GM12891 (cell line): ENCODE results near the gene NEB.

Experiments
- DNase-seq: peaks from one replicate; pipeline ENCODE4 v3.0.0; 2011; ENCODE audit warnings: low spot score; ENCODE audit not compliant: insufficient read length
- FAIRE-seq: peaks from 2 replicates; lab custom pipeline; 2011; peaks lifted over from hg19 to GRCh38; lab: Jason Lieb, UNC
- PAX5 ChIP-seq: IDR thresholded peaks from 2 replicates; pipeline ENCODE4 v1.6.1; 2011; ENCODE audit warnings: low read length, moderate library complexity, mild to moderate bottlenecking; ENCODE audit not compliant: insufficient read depth, severe bottlenecking
- POLR2A ChIP-seq: IDR thresholded peaks from 2 replicates; pipeline ENCODE4 v1.6.1; 2011; ENCODE audit warnings: low read depth, low read length, control low read depth
- POLR2AphosphoS5 ChIP-seq: IDR thresholded peaks from 2 replicates; pipeline ENCODE4 v1.6.1; 2011; ENCODE audit warnings: low read depth, low read length, control low read depth
- POU2F2 ChIP-seq: IDR thresholded peaks from 2 replicates; pipeline ENCODE4 v1.6.1; 2011; ENCODE audit warnings: low read depth, mild to moderate bottlenecking, control low read depth, low read length, moderate library complexity
- SPI1 ChIP-seq: IDR thresholded peaks from 2 replicates; pipeline ENCODE4 v1.6.1; 2011; ENCODE audit warnings: low read depth, low read length, control low read depth
- TAF1 ChIP-seq: IDR thresholded peaks from 2 replicates; pipeline ENCODE4 v1.6.1; 2011; ENCODE audit warnings: low read depth, low read length, control low read depth

NEB gene

GRCh38 chr2:151438506-151438905, 295.8 kb downstream of the NEB start:
- DNase-seq (no peak), FAIRE-seq (no peak)
- no peak for TF ChIP-seq TAF1
- TF ChIP-seq SPI1: no peak
- TF ChIP-seq POLR2AphosphoS5: no peak
- no peak for TF ChIP-seq POU2F2
- TF ChIP-seq PAX5: no peak
- TF ChIP-seq POLR2A: no peak

- DNase-seq: no peak
- TF ChIP-seq POLR2AphosphoS5 (no peak), SPI1 (no peak), POLR2A (no peak), POU2F2 (no peak), TAF1 (no peak), PAX5 (no peak)
- FAIRE-seq: no peak
These were observed 296.6 kb downstream of the NEB start for GRCh38 chr2:151437630-151438029.
